H4 (cell line): ENCODE data around the gene RTL5. TPM values are rescaled to one million over a fixed set of nuclear protein-coding genes. Genes with fewer than 3 reads are reported as not detected.

Experiments used
- DNase-seq: peaks from one replicate; pipeline ENCODE4 v3.0.0-alpha.2; 2015; ENCODE audit warnings: low spot score
- total RNA-seq: library from RNA; depleted of rRNA; stranded (reverse); fragments of >200 nt; shearing (Covaris generic); gene quantifications from 2 replicates; pipeline ENCODE4 v1.2.3, GENCODE V29; 2014

RTL5 gene
- total RNA-seq, 1 experiment from 2014 or later: 0.48 TPM

- no peak for DNase-seq
Measured at GRCh38 chrX:72110051-72110875, 21.5 kb downstream of the RTL5 start.

GRCh38 chrX:72108666-72109065, 23.0 kb downstream of the RTL5 start:
- DNase-seq: no peak

- DNase-seq: no peak
Measured at GRCh38 chrX:72107841-72108595, 23.7 kb downstream of the RTL5 start.

GRCh38 chrX:72107320-72107719, 24.4 kb downstream of the RTL5 start:
- no peak for DNase-seq

DNA sequence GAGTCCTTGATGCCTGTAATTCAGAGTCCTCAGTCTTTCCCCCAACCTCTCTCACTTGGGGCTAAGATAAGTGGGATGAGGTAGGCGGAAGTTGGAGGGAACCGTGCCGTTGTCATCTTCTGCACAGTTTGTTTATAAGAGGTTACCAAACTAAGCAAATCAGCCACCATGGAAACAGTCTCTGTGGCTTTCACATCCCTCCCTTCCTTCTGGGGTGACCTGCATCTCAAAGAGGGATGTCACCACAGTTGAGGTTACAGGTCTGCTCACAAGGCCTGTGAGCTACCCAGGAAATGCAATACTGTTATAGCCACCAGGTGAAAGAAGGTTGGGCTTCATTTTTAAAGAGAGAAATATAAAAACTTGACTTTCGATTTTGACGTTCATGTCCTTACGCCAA, 26.3 kb downstream of the RTL5 start:
- no peak for DNase-seq

DNA sequence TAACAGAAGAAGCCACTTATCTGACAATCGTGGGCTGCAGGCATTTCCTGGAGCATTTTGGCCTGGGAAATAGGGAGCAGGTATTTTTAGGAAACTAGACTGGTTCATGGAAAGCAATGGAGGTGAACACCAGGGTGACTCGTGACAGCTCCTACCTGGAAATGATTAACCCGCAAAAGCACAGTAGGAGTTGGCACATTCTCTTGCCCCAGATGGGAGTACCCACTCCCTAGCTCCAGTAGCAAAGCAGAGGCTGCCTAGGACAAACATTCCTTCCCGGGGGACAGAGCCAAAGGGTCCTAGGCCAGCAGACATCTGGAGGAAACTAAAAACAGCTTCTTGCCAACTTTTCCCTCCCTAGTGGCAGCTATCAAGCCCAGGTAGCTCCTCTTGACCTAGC, 29.0 kb downstream of the RTL5 start:
- DNase-seq: no peak

- no peak for DNase-seq
Measured at GRCh38 chrX:72102126-72102525, 29.6 kb downstream of the RTL5 start.

GRCh38 chrX:72101597-72102037, 30.1 kb downstream of the RTL5 start:
- DNase-seq: no peak

DNA sequence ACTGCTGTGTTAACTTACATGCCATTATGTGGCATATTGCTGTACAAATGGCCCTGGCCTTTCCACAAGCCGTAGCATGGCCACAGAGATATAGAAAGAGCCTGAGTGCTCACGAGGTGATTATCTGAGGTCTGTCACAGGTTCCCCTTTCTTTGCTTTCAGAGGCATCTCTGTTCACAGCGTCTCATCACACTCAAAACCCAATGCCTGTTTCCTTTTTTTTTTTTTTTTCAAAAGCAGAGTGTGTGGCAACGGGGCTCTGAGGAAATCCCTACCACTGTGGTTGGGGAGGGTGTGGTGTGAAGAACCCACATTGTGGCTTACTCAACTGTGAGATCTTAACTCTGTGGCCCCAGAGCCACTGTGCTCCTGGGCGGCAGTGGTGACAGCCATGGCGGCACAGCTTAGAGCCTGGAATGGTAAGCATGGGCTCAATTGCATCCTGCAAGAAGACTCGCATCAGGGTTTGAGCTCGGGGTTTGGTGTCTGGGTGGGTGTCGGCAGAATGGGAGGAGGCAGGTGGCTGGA, 30.8 kb downstream of the RTL5 start:
- no peak for DNase-seq

DNA sequence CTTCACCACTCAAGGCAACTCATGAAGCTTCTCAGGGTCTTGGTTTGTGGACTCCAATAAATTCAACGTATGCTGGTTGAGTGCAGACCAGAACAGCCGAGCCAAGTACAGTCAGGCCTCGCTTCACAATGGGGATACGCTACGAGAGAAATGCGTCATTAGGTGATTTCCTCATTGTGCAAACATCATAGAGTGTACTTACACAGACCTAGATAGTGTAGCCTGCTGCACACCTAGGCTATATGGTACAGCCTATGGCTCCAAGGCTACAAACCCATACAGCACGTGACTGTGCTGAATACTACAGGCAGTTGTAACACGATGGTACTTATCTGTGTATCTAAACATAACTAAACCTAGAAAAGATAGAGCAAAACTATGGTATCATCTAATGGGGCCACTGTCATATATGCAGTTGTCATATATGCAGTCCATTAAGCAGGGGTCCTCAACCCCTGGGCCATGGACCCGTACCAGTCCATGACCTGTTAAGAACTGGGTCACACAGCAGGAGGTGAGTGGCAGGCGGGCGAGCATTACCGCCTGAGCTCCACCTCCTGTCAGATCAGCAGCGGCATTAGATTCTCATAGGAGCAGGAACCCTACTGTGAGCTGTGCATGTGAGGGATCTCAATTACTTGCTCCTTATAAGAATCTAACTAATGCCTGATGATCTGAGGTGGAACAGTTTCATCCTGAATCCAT, 31.5 kb downstream of the RTL5 start:
- no peak for DNase-seq

DNA sequence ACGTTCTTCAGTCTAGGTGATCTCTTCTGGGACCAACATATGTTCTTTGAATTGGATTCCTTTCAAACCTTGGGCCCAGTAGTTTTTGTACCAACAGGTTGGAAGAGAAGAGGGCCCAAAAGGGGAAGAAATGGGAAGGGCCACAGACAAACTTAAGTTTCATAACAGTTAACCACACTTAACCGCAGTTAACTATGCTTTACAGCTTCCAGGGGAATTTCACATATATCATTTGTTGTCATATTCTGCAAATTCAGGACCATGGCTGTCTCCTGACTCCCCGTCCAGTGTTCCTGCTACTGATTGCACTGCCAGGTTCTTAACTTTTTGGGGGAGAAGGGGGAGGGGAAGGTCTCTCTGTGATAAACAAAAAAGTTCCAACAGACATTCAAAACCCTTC, 34.6 kb downstream of the RTL5 start:
- no peak for DNase-seq

- no peak for DNase-seq
Measured at GRCh38 chrX:72095370-72095769, 36.3 kb downstream of the RTL5 start.

- no peak for DNase-seq
Measured at GRCh38 chrX:72094894-72095293, 36.8 kb downstream of the RTL5 start.

DNA sequence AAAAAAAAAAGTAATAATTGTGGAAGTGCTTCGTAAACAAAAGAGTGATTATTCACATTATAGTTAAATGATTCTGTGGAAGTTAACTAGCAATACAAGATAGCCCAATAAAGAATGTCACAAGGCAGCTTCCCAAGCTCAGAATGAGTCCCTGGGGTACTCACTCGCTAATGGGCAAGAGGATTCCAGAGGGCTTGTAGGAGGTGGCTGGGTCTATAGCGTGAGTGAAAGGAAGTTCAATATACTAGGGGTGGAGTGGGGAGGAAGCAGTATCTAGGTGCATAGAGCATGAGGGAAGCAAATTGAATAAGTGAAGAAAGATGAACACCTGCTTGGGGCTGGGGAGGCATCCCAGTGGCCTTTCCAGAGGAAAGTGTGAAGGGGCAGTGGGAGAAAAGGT, 42.5 kb downstream of the RTL5 start:
- DNase-seq: no peak

DNA sequence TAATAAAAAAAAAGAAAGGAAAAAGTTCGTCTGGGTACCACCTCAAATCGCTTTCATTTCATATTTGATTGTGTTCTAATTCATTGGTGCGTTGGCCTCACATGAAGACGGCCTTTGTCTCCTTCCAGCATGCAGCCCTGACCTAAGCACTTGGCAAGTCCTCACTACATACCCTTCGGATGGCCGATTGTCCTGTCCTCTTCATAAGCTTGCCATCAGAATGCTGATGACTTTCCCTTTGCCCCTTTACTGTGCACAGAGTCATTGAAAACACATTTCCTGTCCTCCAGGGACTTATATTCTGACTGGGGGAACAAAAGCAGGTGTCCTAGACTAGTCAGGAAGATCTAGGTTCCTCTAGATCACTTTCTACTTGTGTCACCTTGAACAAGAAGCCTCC, 43.0 kb downstream of the RTL5 start:
- no peak for DNase-seq

GRCh38 chrX:72086995-72087394, 44.7 kb downstream of the RTL5 start:
- no peak for DNase-seq

GRCh38 chrX:72084114-72084513, 47.6 kb downstream of the RTL5 start:
- DNase-seq: no peak

DNA sequence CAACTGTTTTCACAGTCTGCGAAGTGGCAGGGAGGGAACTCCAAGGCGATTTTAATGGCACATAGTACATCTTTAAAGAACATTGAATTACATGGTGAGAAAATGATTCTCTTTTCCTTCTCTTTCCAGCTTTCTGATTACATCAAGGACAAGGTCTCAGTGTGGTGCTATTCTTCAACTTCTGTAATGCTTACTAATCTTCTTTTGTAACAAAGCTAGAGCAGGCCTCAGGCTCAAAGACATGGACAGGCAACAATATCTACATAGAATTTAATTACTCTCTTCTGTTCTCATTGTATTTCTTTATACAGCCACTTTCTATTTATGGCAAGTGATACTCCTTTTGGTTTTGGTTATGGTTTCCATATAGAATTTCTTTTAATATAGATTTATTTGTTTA, 48.4 kb downstream of the RTL5 start:
- DNase-seq: no peak

GRCh38 chrX:72081605-72082320, 50.0 kb downstream of the RTL5 start:
- DNase-seq: no peak

GRCh38 chrX:72080800-72081199, 50.9 kb downstream of the RTL5 start:
- no peak for DNase-seq

GRCh38 chrX:72080150-72080549, 51.6 kb downstream of the RTL5 start:
- DNase-seq: no peak

DNA sequence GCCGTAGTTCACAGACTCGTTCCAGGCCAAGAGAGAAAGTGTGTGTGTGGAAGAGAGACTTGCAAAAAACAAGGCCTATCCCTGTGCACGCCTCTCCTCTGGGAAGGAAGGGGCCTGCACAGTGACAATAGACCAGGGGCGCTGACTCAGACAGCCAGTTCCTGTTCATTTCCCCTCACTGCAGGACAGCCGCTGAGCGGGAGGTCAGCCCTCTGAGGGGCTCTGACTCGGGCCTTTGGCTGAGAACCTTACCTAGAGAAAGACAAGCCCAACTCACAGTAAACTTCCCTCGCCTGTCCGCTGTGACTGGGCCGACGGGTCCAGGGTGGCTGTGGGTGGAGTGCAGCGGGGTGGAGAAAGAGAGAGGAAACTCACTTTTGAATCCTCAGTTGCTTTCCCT, 52.1 kb downstream of the RTL5 start:
- DNase-seq: no peak
